NOMO-1 (cell line): Measurements from ENCODE around the gene MRLN.
"Not testable (repeated sequence)": the region's sequence is repeated elsewhere in the genome, so short reads cannot be mapped to it uniquely, and the experiment has no call there.

Experiments
- DNase-seq, 2 experiments: peaks; one replicate each; lab custom pipeline; 2025; ENCODE audit not compliant: unreplicated experiment in 2 of 2; lab: John Stamatoyannopoulos, UW

MRLN gene

GRCh38 chr10:59748834-59749233, 4.4 kb downstream of the MRLN start:
- DNase-seq: no peak

- no peak for DNase-seq
These were observed 8.0 kb downstream of the MRLN start for GRCh38 chr10:59745163-59745650.

- DNase-seq: not testable (repeated sequence)
These were observed 8.5 kb downstream of the MRLN start for GRCh38 chr10:59744762-59745161.

GRCh38 chr10:59744156-59744555, 9.1 kb downstream of the MRLN start:
- DNase-seq: not testable (repeated sequence)

- no peak for DNase-seq
These were observed 11.7 kb downstream of the MRLN start for GRCh38 chr10:59741583-59741982.

- DNase-seq: no peak
These were observed 12.2 kb downstream of the MRLN start for GRCh38 chr10:59741048-59741447.

GRCh38 chr10:59736749-59737148, 16.5 kb downstream of the MRLN start:
- DNase-seq: no peak

- DNase-seq: no peak
These were observed 18.0 kb downstream of the MRLN start for GRCh38 chr10:59735296-59735695.

GRCh38 chr10:59734014-59734462, 19.2 kb downstream of the MRLN start:
- DNase-seq: no peak

- not testable (repeated sequence) for DNase-seq
These were observed 19.8 kb downstream of the MRLN start for GRCh38 chr10:59733321-59734013.

- not testable (repeated sequence) for DNase-seq
These were observed 20.4 kb downstream of the MRLN start for GRCh38 chr10:59732849-59733248.

- DNase-seq: not testable (repeated sequence)
These were observed 24.1 kb downstream of the MRLN start for GRCh38 chr10:59729167-59729566.

GRCh38 chr10:59724098-59724938, 28.9 kb downstream of the MRLN start:
- DNase-seq: no peak

GRCh38 chr10:59720377-59720776, 32.9 kb downstream of the MRLN start:
- DNase-seq: no peak

- DNase-seq: no peak
These were observed 33.9 kb downstream of the MRLN start for GRCh38 chr10:59719374-59719773.

- DNase-seq: no peak
These were observed 35.0 kb downstream of the MRLN start for GRCh38 chr10:59718257-59718656.

GRCh38 chr10:59713196-59713821, 39.9 kb downstream of the MRLN start:
- DNase-seq: no peak

- no peak for DNase-seq
These were observed 41.3 kb downstream of the MRLN start for GRCh38 chr10:59711871-59712494.

- peak in 1 of 2 experiments; percentile 14 for DNase-seq
These were observed 43.7 kb downstream of the MRLN start, which contains the start of gene SLC16A9 for GRCh38 chr10:59709395-59710125. Gene SLC16A9, minus strand, starts transcription at chr10:59709850. Its CDS starts 25,559 bp downstream, at chr10:59684291.

- no peak for DNase-seq
These were observed 44.4 kb downstream of the MRLN start for GRCh38 chr10:59708816-59709394.
